Activated naive CD4-positive, alpha-beta T cell treated with anti-CD3 and anti-CD28 coated beads for 36 hours (primary cell): ENCODE results near the gene SMKR1. TPM values are rescaled to one million over a fixed set of nuclear protein-coding genes. Genes with fewer than 3 reads are reported as not detected.

ENCODE experiments used
- CTCF ChIA-PET: fragments of 350-600 bp; sonication (Branson Sonifier 250); formaldehyde crosslinking; loops from one replicate; lab custom pipeline; 2021; ENCODE audit warnings: antibody characterized with exemption; lab: Charles Lee
- DNase-seq: peaks from one replicate; pipeline ENCODE4 v3.0.0-alpha.2; 2020
- H3K27ac Mint-ChIP-seq: one replicate; pipeline ENCODE4 v1.8.0; 2021; ENCODE audit warnings: mild to moderate bottlenecking, mixed read lengths
- H3K27me3 Mint-ChIP-seq: one replicate; pipeline ENCODE4 v1.8.0; 2021; ENCODE audit warnings: low read depth, mixed read lengths
- H3K36me3 Mint-ChIP-seq: one replicate; pipeline ENCODE4 v1.8.0; 2021; ENCODE audit warnings: low read depth, mixed read lengths
- H3K4me1 Mint-ChIP-seq: one replicate; pipeline ENCODE4 v1.8.0; 2021; ENCODE audit warnings: low read depth, mixed read lengths
- H3K4me3 Mint-ChIP-seq: one replicate; pipeline ENCODE4 v1.8.0; 2021; ENCODE audit warnings: mild to moderate bottlenecking, moderate library complexity, mixed read lengths
- H3K9me3 Mint-ChIP-seq: one replicate; pipeline ENCODE4 v1.8.0; 2021; ENCODE audit warnings: mixed read lengths
- intact Hi-C: fragments of 100-400 bp; cut with micrococcal nuclease; formaldehyde crosslinking; loops from one replicate; pipeline ENCODE4 v1.15.1; 2023
- total RNA-seq, 2 experiments: library from RNA; stranded (reverse); gene quantifications; one replicate each; pipeline ENCODE4 v1.2.3, GENCODE V29; 2021

The SMKR1 gene
- total RNA-seq, 2 experiments from 2014 or later = 0.99 to 1.2 TPM

- H3K4me1 Mint-ChIP-seq = peaks cover 10% of the 10 kb centered on the region
- no peaks in the 10 kb centered on the region for H3K27me3 Mint-ChIP-seq
- H3K4me3 Mint-ChIP-seq = no peak overlapping the region
- H3K36me3 Mint-ChIP-seq = peaks cover 12% of the 10 kb centered on the region
- intact Hi-C loops = no loop called here
- no peaks in the 10 kb centered on the region for H3K9me3 Mint-ChIP-seq
- DNase-seq = no peak
- H3K27ac Mint-ChIP-seq = peak overlapping the region; percentile 65
- CTCF ChIA-PET = no interaction called here
These were observed 9.9 kb upstream of the SMKR1 start for GRCh38 chr7:129492391-129492790.

GRCh38 chr7:129493555-129493954 lies 8.8 kb upstream of the SMKR1 start:
- Mint-ChIP-seq H3K36me3 (peaks cover 10% of the 10 kb centered on the region), H3K4me1 (peaks cover 10% of the 10 kb centered on the region), H3K27me3 (no peaks in the 10 kb centered on the region), H3K9me3 (no peaks in the 10 kb centered on the region), H3K27ac (no peak overlapping the region), H3K4me3 (no peak overlapping the region)
- CTCF ChIA-PET = interaction anchor here (0.9 to 1.0 kb wide), 3 partner anchors 117 to 151 kb away, joined by 3 to 4 read pairs (median 3); no protein-coding TSS in a partner anchor
- no peak for DNase-seq
- intact Hi-C loops = no loop called here

GRCh38 chr7:129494041-129494440 lies 8.3 kb upstream of the SMKR1 start:
- H3K4me1 Mint-ChIP-seq = peaks cover 10% of the 10 kb centered on the region
- intact Hi-C loops = no loop called here
- no peak overlapping the region for H3K4me3 Mint-ChIP-seq
- CTCF ChIA-PET = interaction anchor here (0.9 to 1.0 kb wide), 3 partner anchors 117 to 151 kb away, joined by 3 to 4 read pairs (median 3); no protein-coding TSS in a partner anchor
- no peaks in the 10 kb centered on the region for H3K27me3 Mint-ChIP-seq
- no peak for DNase-seq
- H3K27ac Mint-ChIP-seq = no peak overlapping the region
- no peaks in the 10 kb centered on the region for H3K9me3 Mint-ChIP-seq
- H3K36me3 Mint-ChIP-seq = peaks cover 6% of the 10 kb centered on the region

GRCh38 chr7:129495987-129496386 lies 6.3 kb upstream of the SMKR1 start:
- Mint-ChIP-seq H3K4me3 (no peak overlapping the region), H3K36me3 (no peaks in the 10 kb centered on the region), H3K4me1 (peaks cover 10% of the 10 kb centered on the region), H3K27ac (no peak overlapping the region), H3K9me3 (no peaks in the 10 kb centered on the region), H3K27me3 (no peaks in the 10 kb centered on the region)
- CTCF ChIA-PET = no interaction called here
- intact Hi-C loops = no loop called here
- DNase-seq = no peak

- intact Hi-C loops = no loop called here
- peaks cover 10% of the 10 kb centered on the region for H3K4me1 Mint-ChIP-seq
- H3K27ac Mint-ChIP-seq = no peak overlapping the region
- CTCF ChIA-PET = no interaction called here
- H3K36me3 Mint-ChIP-seq = no peaks in the 10 kb centered on the region
- H3K4me3 Mint-ChIP-seq = no peak overlapping the region
- H3K27me3 Mint-ChIP-seq = no peaks in the 10 kb centered on the region
- no peaks in the 10 kb centered on the region for H3K9me3 Mint-ChIP-seq
- DNase-seq = no peak
These were observed 5.7 kb upstream of the SMKR1 start for GRCh38 chr7:129496653-129497052.

- CTCF ChIA-PET = no interaction called here
- Mint-ChIP-seq H3K27ac (no peak overlapping the region), H3K36me3 (no peaks in the 10 kb centered on the region), H3K4me1 (peaks cover 12% of the 10 kb centered on the region), H3K27me3 (no peaks in the 10 kb centered on the region), H3K9me3 (no peaks in the 10 kb centered on the region), H3K4me3 (no peak overlapping the region)
- intact Hi-C loops = no loop called here
- DNase-seq = no peak
These were observed 5.2 kb upstream of the SMKR1 start for GRCh38 chr7:129497156-129497555.

GRCh38 chr7:129498021-129498420 lies 4.3 kb upstream of the SMKR1 start:
- CTCF ChIA-PET = no interaction called here
- Mint-ChIP-seq H3K27me3 (no peaks in the 10 kb centered on the region), H3K27ac (no peak overlapping the region), H3K4me3 (no peak overlapping the region), H3K9me3 (no peaks in the 10 kb centered on the region), H3K36me3 (no peaks in the 10 kb centered on the region), H3K4me1 (peaks cover 7% of the 10 kb centered on the region)
- intact Hi-C loops = no loop called here
- no peak for DNase-seq

- intact Hi-C loops = loop anchor here (5.0 kb wide), 3 partner anchors 282 to 512 kb away; no protein-coding TSS in a partner anchor
- Mint-ChIP-seq H3K9me3 (no peaks in the 10 kb centered on the region), H3K36me3 (no peaks in the 10 kb centered on the region), H3K4me3 (no peak overlapping the region), H3K27ac (no peak overlapping the region), H3K4me1 (peaks cover 7% of the 10 kb centered on the region), H3K27me3 (no peaks in the 10 kb centered on the region)
- CTCF ChIA-PET = interaction anchor here (1.9 kb wide), 1 partner anchor 132 kb away, joined by 5 read pairs; no protein-coding TSS in a partner anchor
- DNase-seq = no peak
These were observed 2.3 kb upstream of the SMKR1 start for GRCh38 chr7:129499999-129500398.

GRCh38 chr7:129502708-129503685 lies 666 bp downstream of the SMKR1 start:
- Mint-ChIP-seq H3K27me3 (no peaks in the 10 kb centered on the region), H3K9me3 (no peaks in the 10 kb centered on the region), H3K36me3 (no peaks in the 10 kb centered on the region), H3K4me1 (peaks cover 13% of the 10 kb centered on the region), H3K27ac (no peak overlapping the region), H3K4me3 (peak overlapping the region; percentile 73)
- CTCF ChIA-PET = no interaction called here
- intact Hi-C loops = loop anchor here (1.0 to 5.0 kb wide), 6 partner anchors 104 to 509 kb away; partner anchors contain the start of gene NRF1
- DNase-seq = no peak

- Mint-ChIP-seq H3K4me1 (peaks cover 13% of the 10 kb centered on the region), H3K36me3 (no peaks in the 10 kb centered on the region), H3K27ac (no peak overlapping the region), H3K9me3 (no peaks in the 10 kb centered on the region), H3K4me3 (peak overlapping the region; percentile 73), H3K27me3 (no peaks in the 10 kb centered on the region)
- no peak for DNase-seq
- CTCF ChIA-PET = interaction anchor here (0.7 kb wide), 1 partner anchor 1080 kb away, joined by 4 read pairs; no protein-coding TSS in a partner anchor
- intact Hi-C loops = loop anchor here (1.0 to 5.0 kb wide), 5 partner anchors 104 to 509 kb away; no protein-coding TSS in a partner anchor
These were observed 1.4 kb downstream of the SMKR1 start for GRCh38 chr7:129503725-129504124.

GRCh38 chr7:129512192-129512591 lies 9.9 kb downstream of the SMKR1 start:
- CTCF ChIA-PET = no interaction called here
- Mint-ChIP-seq H3K27me3 (no peaks in the 10 kb centered on the region), H3K9me3 (no peaks in the 10 kb centered on the region), H3K4me3 (no peak overlapping the region), H3K4me1 (peaks cover 6% of the 10 kb centered on the region), H3K36me3 (no peaks in the 10 kb centered on the region), H3K27ac (no peak overlapping the region)
- no peak for DNase-seq
- intact Hi-C loops = no loop called here

- no peaks in the 10 kb centered on the region for H3K27me3 Mint-ChIP-seq
- CTCF ChIA-PET = no interaction called here
- H3K4me3 Mint-ChIP-seq = no peak overlapping the region
- DNase-seq = no peak
- no peak overlapping the region for H3K27ac Mint-ChIP-seq
- no peaks in the 10 kb centered on the region for H3K4me1 Mint-ChIP-seq
- no peaks in the 10 kb centered on the region for H3K36me3 Mint-ChIP-seq
- intact Hi-C loops = no loop called here
- no peaks in the 10 kb centered on the region for H3K9me3 Mint-ChIP-seq
These were observed 11.2 kb downstream of the SMKR1 start for GRCh38 chr7:129513546-129513945.
